GM18502 (cell line): ENCODE data around the gene LPCAT1.
"Not testable (repeated sequence)": the region's sequence is repeated elsewhere in the genome, so short reads cannot be mapped to it uniquely, and the experiment has no call there.

Experiments
- ATAC-seq: cut with Tn5 transposase; IDR thresholded peaks from one replicate; pipeline ENCODE4 v1.9.1; 2021; ENCODE audit warnings: mild to moderate bottlenecking; ENCODE audit not compliant: unreplicated experiment, poor library complexity

LPCAT1 gene

GRCh38 chr5:1471997-1472963 is 51.5 kb downstream of the LPCAT1 start:
- no peak for ATAC-seq

GRCh38 chr5:1471240-1471853 is 52.4 kb downstream of the LPCAT1 start:
- ATAC-seq: no peak

- ATAC-seq: no peak
These were observed 53.0 kb downstream of the LPCAT1 start for GRCh38 chr5:1470762-1471211.

GRCh38 chr5:1468629-1469527 is 54.9 kb downstream of the LPCAT1 start:
- no peak for ATAC-seq

- no peak for ATAC-seq
These were observed 55.5 kb downstream of the LPCAT1 start for GRCh38 chr5:1468247-1468612.

- no peak for ATAC-seq
These were observed 56.2 kb downstream of the LPCAT1 start for GRCh38 chr5:1467341-1468246.

GRCh38 chr5:1466631-1467265 is 57.0 kb downstream of the LPCAT1 start:
- ATAC-seq: no peak

GRCh38 chr5:1465966-1466471 is 57.7 kb downstream of the LPCAT1 start:
- ATAC-seq: no peak

- no peak for ATAC-seq
These were observed 58.6 kb downstream of the LPCAT1 start for GRCh38 chr5:1465117-1465516.

GRCh38 chr5:1464511-1464910 is 59.2 kb downstream of the LPCAT1 start:
- no peak for ATAC-seq

- ATAC-seq: no peak
These were observed 59.7 kb downstream of the LPCAT1 start for GRCh38 chr5:1464096-1464446.

GRCh38 chr5:1463326-1464095 is 60.2 kb downstream of the LPCAT1 start:
- no peak for ATAC-seq

GRCh38 chr5:1462358-1462757 is 61.4 kb downstream of the LPCAT1 start:
- no peak for ATAC-seq

- ATAC-seq: no peak
These were observed 62.4 kb downstream of the LPCAT1 start for GRCh38 chr5:1461396-1461795.

GRCh38 chr5:1460054-1460682 is 63.6 kb downstream of the LPCAT1 start:
- ATAC-seq: no peak

- not testable (repeated sequence) for ATAC-seq
These were observed 64.3 kb downstream of the LPCAT1 start for GRCh38 chr5:1459435-1459834.

GRCh38 chr5:1456110-1456881 is 67.5 kb downstream of the LPCAT1 start:
- ATAC-seq: not testable (repeated sequence)
